GM10266 (cell line): Measurements from ENCODE around the gene C2.

ENCODE experiments used
- DNase-seq: peaks from one replicate; pipeline ENCODE4 v3.0.0; 2012; ENCODE audit errors: extremely low spot score
- CTCF ChIP-seq: IDR thresholded peaks from 2 replicates; pipeline ENCODE4 v1.5.1; 2012; ENCODE audit warnings: mild to moderate bottlenecking, low read depth; ENCODE audit not compliant: control insufficient read depth, insufficient read depth; ENCODE audit errors: missing control alignments

C2 gene

DNA sequence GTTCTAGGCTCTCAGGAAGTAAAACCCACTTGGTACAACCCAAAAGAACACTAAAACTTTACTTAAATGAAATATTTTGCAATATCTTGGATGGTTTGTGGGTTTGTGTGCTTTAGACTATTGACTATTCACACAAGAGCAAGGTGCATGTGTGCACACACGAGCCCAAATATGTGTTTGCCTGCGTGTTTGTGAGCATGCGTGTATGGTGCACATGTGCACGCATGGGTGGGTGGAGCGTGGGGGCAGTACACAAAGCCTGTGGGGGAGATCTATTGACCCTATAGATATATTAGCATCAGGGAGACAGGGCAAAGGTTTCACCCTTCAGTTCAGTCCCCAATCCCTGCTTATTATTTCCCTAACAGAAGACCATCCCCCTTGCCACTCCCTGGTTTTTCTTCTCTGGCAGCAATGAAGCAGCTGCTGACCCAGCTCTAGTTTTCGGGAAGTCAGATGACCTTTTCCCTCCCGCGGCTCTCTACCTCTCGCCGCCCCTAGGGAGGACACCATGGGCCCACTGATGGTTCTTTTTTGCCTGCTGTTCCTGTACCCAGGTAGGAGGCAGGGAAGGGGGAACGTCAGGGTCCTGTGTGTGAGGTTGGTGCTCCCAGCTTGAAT lies at the start of gene C2:
TSS of gene C2 (plus strand) at position 476 of the 621 bp plus-strand sequence. CDS start at position 512, 36 bp downstream.
- DNase-seq = no peak
- no peak for TF ChIP-seq CTCF

- DNase-seq = no peak
- TF ChIP-seq CTCF = no peak
Measured at GRCh38 chr6:31878222-31878621, 49.3 kb upstream of the C2 start.

DNA sequence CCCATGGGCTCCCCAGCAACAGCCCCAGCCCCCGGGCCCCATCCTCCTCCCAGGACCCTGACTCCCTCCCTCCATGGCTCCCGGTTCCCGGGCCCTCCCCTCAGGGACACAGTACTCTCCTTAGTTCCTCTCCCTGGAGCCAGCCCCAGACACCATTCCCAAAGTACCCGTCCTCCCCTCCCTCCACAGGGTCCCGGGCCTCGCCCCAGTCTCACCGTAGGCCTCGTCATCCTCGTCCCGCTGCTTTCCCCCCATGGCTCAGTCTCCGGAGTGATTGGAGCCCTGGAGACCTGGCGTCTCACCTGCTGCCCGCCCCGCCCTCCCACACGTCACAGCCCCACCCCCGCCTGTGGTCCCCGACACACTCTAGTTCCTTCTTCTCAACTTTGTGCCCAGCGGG lies 48.8 kb upstream of the C2 start, which contains the start of gene SLC44A4:
TSS of gene SLC44A4 (minus strand) at position 272 of the 400 bp plus-strand sequence. CDS start at position 255, 17 bp downstream.
- TF ChIP-seq CTCF = no peak
- DNase-seq = no peak

GRCh38 chr6:31879143-31879542 lies 48.4 kb upstream of the C2 start:
- TF ChIP-seq CTCF = no peak
- DNase-seq = no peak

DNA sequence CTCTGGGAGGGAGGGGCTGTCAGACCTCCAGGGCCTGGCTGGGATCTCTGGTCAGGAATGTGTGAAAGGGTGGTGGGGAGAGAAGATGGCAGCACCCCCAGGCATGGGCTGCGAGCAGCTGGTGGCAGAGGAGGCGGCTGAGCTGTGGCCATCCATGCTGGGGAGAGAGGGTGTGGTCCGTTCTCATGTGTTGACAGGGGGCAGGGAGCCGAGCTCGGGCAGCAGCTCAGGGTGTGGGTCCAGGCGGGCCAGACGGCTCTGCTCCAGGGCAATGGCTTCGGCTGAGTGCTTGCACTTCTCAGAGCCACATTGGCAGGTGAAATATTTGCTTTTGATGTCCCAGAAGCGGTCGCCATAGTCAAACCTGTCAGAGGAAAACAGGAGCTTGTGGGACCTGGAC lies 47.6 kb upstream of the C2 start:
- DNase-seq = no peak
- TF ChIP-seq CTCF = no peak

DNA sequence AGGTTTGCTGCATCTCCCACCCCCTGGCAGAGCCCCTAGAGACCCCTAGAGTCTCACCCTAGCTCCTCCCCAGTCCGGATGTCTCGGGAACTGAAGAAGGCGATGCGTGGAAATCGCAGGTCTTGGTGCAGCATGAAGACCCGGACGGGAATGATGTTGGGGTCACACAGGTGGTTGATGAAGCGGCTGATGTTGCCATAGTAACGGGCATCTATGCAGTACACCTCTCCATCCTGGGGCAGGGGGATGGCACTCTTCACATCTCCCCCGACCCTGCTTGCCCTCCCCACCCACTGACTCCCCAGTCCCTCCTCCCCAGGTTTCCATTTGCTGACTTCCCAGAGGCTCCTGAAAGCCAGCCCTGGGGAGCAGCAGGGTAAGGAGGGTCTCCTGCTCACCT lies 46.9 kb upstream of the C2 start:
- no peak for DNase-seq
- TF ChIP-seq CTCF = no peak

DNA sequence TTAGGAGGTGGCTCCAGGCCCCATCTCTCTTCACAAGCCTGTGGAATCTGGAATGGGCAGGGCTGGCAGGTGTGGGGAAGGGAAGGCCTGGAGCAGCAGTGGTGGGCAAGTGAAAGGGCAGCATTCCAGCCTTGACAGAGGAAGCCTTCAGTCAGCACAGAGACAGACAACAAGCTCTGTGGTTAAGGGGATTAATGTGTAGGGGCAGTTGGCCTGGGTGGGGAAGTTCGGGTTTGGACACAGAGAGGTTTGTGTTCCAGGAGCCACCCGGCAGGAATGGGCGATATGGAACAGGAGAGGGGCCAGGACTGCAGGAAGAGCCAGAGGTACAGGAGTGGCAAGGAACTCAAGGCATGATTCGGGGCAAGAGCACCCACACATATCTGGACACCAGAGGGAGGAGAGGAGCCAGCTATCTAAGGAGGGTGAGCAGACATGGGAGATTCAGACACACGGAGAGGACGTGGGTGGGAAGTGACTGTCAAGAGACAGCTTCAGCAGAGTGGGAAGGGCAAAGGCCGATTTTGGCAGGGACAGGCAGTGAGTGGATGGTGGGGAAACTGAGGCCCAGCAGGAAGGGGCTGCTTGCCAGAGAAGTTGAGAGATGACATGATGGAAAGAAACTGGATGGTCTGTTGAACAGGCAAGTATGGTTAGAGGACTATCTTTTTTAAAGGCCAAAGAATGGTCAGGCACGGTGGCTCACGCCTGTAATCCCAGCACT lies 46.2 kb upstream of the C2 start:
- TF ChIP-seq CTCF = no peak
- no peak for DNase-seq
